Stimulated activated CD4-positive, alpha-beta T cell treated with anti-CD3 and anti-CD28 coated beads, TNF-alpha, amount 100 ng/mL, for 1 hour (primary cell): ENCODE results near the gene TUBGCP4.

Source experiments
- DNase-seq, 3 donors: peaks; one replicate each; pipeline ENCODE4 v3.0.0-alpha.2; 2020; ENCODE audit warnings: low read depth in 3 of 3, low spot score in 1 of 3

TUBGCP4 gene

DNA sequence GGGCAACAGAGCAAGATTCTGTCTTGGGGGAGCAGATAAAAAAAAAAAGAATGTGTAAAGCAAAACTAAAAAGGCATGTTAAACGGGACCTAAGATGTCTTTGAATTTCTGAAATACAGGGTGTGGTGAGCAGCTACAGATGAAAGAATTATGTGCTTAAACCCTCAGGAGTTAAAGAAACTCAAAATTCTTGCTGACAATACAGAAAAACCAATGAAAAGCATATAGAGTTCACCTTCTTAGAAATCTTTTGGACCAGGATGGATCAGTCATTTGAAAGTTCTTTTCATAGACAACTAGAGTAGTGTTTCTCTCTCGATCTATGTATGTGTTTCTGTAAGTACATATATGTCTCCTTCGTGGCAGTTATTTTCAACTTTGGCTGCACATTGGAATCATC lies 31.4 kb downstream of the TUBGCP4 start:
- no peak for DNase-seq

DNA sequence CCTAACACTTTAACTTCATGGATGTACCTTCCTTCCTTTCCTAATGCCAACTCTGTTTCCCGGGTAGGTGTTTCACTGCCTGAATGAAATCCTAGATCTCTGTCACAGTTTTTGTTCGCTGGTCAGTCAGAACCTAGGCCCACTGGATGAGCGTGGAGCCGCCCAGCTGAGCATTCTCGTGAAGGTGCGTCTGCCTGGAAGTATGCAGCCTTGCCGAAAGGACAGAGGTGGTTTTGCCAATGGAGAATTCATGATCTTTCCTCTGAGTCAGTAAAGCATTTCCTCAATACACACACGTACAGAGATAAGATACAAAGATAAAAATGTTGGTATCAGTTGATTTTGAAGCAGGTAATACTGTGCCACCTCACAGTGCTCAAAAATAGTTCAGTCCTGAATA lies 32.7 kb downstream of the TUBGCP4 start:
- DNase-seq, result no peak

GRCh38 chr15:43404130-43404529 lies 33.2 kb downstream of the TUBGCP4 start:
- DNase-seq, result no peak

- DNase-seq, result no peak
These were observed 35.3 kb downstream of the TUBGCP4 start for GRCh38 chr15:43406189-43406588.

- DNase-seq, result no peak
These were observed 35.9 kb downstream of the TUBGCP4 start for GRCh38 chr15:43406808-43407207.

- DNase-seq, result no peak
These were observed 37.9 kb downstream of the TUBGCP4 start for GRCh38 chr15:43408789-43409188.

- no peak for DNase-seq
These were observed 39.8 kb downstream of the TUBGCP4 start for GRCh38 chr15:43410572-43411214.

DNA sequence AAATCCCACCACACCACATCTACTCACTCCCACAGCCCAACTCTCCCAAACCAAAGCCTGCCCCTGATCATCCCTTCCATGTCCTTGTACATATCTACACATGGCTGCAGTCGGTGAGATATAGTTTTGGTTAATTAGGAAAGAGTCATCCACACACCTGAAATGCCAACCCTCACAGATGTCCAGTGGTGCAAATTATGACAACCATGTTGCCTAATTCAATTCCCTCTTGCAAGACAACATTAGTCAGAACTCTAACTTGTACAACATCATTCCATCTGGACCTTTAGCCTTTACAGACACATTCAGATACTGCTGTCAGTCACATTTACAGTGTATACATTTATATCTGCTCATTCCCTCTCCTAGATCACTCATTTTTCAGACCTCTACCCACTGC lies 41.2 kb downstream of the TUBGCP4 start:
- no peak for DNase-seq

- no peak for DNase-seq
These were observed 43.3 kb downstream of the TUBGCP4 start for GRCh38 chr15:43414196-43414595.

GRCh38 chr15:43420435-43420834 lies 49.5 kb downstream of the TUBGCP4 start:
- no peak for DNase-seq

GRCh38 chr15:43420876-43421275 lies 50.0 kb downstream of the TUBGCP4 start:
- no peak for DNase-seq

GRCh38 chr15:43423793-43424192 lies 52.9 kb downstream of the TUBGCP4 start:
- no peak for DNase-seq

GRCh38 chr15:43429687-43430086 lies 58.8 kb downstream of the TUBGCP4 start:
- no peak for DNase-seq

DNA sequence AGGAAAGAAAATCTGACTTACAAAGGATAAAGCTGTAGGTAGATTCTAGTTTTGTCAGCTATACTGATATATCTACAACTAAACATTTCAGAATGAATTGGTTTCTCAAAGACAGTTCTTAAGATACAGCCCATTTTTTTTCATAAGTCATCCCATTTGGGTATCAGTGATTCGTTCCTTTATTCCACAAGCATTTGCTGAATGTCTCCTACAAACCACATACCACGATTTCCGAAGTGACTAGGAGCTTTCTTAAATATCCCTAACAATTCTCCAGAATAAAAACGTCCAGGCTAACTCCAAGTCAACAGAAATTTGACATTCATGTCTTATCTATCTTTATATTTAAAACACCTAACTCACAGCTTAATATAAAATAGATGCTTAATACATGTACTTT lies 62.3 kb downstream of the TUBGCP4 start:
- DNase-seq, result no peak

DNA sequence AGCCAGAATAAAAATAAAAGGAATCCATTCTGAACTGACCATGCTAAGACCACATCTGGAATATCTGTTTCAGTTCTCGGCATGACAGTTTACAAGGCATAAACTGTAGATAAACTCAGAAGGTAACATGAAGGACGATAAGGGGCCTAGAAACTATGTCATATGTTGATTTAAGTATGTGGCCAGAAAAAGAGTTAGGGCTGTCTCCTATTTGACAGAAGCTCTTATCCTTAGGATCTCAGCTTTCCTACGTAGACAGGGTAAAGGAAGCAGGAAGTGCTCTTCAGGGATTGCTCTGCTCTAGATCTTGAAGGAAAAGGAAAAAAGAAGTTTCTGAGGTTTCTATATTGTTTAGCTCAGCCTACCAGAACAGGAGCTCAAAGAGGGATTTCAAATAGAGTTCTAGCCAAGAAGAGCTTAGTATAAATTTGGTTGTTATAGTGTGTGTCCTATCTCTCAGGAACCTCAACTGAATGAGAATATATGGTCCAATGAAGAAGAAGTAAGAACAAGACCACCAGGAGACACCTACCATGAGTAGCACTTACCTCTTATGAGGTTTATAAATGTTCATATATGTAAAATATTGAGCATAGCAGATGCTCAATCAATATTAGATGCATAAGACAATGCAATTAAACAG lies 62.9 kb downstream of the TUBGCP4 start:
- no peak for DNase-seq

DNA sequence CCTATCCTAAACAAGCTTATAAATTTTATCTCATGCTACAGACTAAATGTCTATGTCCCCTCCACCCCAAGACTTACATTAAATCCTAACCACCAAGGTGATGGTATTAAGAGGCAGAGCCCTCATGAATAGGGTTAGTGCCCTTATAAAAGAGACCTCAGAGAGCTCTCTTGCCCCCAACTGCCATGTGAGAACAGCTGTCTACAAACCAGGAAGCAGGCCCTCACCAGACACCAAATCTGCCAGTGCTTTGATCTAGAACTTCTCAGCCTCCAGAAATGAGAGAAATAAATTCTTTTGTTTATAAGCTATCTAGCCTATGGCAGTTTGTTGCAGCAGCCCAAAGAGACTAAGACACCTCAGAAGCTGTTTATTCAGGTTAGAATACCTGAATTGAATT lies 63.5 kb downstream of the TUBGCP4 start:
- no peak for DNase-seq

- DNase-seq, result no peak
These were observed 65.5 kb downstream of the TUBGCP4 start for GRCh38 chr15:43436395-43436794.

DNA sequence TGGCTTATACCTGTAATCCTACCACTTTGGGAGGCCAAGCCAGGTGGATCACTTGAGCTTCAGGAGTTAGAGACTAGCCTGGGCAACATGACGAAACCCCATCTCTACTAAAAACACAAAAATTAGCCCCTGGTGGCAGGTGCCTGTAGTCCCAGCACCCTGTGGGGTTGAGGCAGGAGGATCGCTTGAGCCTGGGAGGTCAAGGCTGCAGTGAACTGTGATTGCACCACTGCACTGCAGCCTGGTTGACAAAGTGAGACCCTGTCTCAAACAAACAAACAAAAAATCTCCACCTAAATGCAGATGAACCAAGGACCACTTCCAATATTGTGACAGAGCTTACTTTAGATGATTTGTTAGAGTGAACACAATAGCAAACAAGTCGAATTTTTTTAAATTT lies 68.4 kb downstream of the TUBGCP4 start:
- no peak for DNase-seq

- DNase-seq, result no peak
These were observed 69.9 kb downstream of the TUBGCP4 start for GRCh38 chr15:43440721-43441281.

DNA sequence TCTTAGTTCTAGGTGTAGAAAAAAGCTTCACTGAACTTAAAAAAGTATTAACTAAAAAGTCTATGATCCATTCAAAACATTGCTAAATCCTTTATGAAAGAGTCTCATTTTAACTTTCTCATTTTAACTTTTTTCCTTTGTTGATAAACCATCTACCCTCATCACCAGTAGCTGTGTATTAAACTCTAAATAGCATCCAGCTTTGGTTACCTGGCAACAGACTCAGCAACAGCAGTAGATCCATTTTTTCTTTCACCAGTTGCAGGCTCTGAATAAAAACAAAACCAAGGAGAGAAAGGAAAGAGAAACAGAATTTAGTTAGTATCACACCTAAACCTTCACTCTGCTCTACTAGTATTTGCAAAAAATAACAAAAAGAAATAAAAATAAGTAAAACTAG lies 70.4 kb downstream of the TUBGCP4 start:
- DNase-seq, result no peak

GRCh38 chr15:43446344-43446743 lies 75.4 kb downstream of the TUBGCP4 start:
- DNase-seq, result no peak

DNA sequence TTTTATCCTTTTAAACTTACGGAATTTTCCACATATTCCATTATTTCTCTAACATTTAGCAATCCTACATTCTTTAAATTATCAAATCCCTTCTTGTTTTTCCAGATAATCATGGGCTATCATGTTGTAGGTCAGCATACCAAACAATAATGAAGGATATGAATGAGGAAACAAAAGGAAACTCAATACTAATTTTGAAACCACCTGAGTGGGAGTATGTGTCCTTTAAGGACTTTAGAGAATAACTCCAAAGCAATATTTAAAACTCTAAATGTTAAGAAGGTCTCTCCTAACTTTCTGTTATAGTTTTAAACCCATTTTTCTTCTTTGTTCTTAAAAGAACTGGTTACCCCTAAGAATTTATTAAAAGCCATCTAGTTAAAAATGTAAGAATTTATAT lies 79.1 kb downstream of the TUBGCP4 start:
- no peak for DNase-seq
